Measurements from ENCODE around the gene NEDD4.

The NEDD4 gene

DNA sequence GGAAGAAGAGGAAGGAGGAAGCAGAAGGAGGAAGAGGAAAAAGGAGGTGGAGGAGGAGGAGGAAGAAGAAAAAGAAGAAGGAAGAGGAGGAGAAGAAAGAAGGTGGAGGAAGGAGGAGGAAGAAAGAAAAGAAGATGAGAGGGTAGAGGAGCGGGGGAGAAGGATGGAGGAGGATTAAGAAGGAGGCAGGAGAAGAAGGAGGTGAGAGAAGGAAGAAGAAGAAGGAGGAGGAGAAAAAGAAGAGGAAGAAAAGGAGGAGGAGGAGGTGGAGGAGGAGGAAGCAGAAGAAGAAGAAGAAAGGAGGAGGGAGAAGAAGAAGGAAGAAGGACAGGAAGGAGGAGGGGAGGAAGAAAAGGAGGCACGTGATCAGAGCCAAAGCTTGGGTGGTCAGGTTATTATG lies 213.1 kb downstream of the NEDD4 start:
- TF ChIP-seq, protein P1, sequence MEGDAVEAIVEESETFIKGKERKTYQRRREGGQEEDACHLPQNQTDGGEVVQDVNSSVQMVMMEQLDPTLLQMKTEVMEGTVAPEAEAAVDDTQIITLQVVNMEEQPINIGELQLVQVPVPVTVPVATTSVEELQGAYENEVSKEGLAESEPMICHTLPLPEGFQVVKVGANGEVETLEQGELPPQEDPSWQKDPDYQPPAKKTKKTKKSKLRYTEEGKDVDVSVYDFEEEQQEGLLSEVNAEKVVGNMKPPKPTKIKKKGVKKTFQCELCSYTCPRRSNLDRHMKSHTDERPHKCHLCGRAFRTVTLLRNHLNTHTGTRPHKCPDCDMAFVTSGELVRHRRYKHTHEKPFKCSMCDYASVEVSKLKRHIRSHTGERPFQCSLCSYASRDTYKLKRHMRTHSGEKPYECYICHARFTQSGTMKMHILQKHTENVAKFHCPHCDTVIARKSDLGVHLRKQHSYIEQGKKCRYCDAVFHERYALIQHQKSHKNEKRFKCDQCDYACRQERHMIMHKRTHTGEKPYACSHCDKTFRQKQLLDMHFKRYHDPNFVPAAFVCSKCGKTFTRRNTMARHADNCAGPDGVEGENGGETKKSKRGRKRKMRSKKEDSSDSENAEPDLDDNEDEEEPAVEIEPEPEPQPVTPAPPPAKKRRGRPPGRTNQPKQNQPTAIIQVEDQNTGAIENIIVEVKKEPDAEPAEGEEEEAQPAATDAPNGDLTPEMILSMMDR (IDR thresholded peaks at IDR 0.05; ENCODE audit: low read length, missing control alignments): no peak
- no peak overlapping the region for H3K4me3 ChIP-seq (replicated peaks; ENCODE audit: low read depth, low read length)
- DNase-seq (ENCODE audit: low read depth): no peak

DNA sequence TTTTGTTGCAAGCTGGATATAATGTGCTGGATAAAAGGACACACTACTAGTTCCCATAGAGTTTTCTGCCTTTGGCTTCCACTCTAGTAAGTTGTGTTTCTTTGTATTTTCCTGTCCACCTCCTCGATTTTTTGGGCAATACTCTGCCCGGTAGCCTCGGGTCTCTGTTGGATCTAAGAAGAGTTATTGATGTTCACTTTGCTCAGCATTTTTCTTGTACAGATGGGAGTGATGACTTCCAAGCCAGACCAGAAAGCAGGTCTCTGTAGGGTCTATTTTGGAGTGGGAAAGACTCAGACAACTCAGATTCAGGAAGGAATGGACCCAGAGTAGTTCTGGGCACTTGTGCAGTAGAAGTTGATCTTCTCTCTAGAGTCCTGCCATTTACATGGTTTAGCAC lies 214.5 kb downstream of the NEDD4 start:
- TF ChIP-seq, protein P1 (IDR thresholded peaks at IDR 0.05; ENCODE audit: low read length, missing control alignments): no peak
- no peak for DNase-seq (ENCODE audit: low read depth)
- H3K4me3 ChIP-seq (replicated peaks; ENCODE audit: low read depth, low read length): no peak overlapping the region
